GM12878 (cell line): ENCODE measurements around the gene LARP4B.

Experiments used
- CTCF ChIP-seq, 3 experiments: IDR thresholded peaks in 2 of 3; conservative IDR thresholded peaks in 1 of 3; 2 replicates each; pipeline ENCODE4 v1.5.1; 2011; ENCODE audit warnings: low read depth in 3 of 3, low read length in 3 of 3, mild to moderate bottlenecking in 3 of 3, control low read depth in 2 of 3, moderate library complexity in 2 of 3, inconsistent platforms in 1 of 3, mixed read lengths in 1 of 3; ENCODE audit not compliant: control insufficient read depth in 2 of 3, insufficient read depth in 1 of 3; ENCODE audit errors: extremely low read depth in 1 of 3
- EZH2 ChIP-seq: IDR thresholded peaks from 2 replicates; pipeline ENCODE4 v1.6.1; 2012; ENCODE audit warnings: low read depth, mild to moderate bottlenecking, control low read depth, inconsistent platforms, low read length, borderline replicate concordance; ENCODE audit not compliant: control insufficient read depth
- GATAD2B ChIP-seq: fragments of 450-650 bp; conservative IDR thresholded peaks from 2 replicates; pipeline ENCODE4 v1.6.1; 2017; ENCODE audit warnings: low read depth, mild to moderate bottlenecking, moderate library complexity
- MYB ChIP-seq: fragments of 150-350 bp; IDR thresholded peaks from 2 replicates; pipeline ENCODE4 v1.6.1; 2014; ENCODE audit warnings: mild to moderate bottlenecking, low read depth, low read length, borderline replicate concordance
- POLR2A ChIP-seq: IDR thresholded peaks from 2 replicates; pipeline ENCODE4 v1.6.1; 2011; ENCODE audit warnings: low read depth, mild to moderate bottlenecking, low read length
- POLR2AphosphoS5 ChIP-seq: IDR thresholded peaks from 2 replicates; pipeline ENCODE4 v1.6.1; 2011; ENCODE audit warnings: mild to moderate bottlenecking, low read length, inconsistent platforms
- TAF1 ChIP-seq: IDR thresholded peaks from 2 replicates; pipeline ENCODE4 v1.6.1; 2011; ENCODE audit warnings: mild to moderate bottlenecking, low read depth, low read length, borderline replicate concordance
- TBL1XR1 ChIP-seq: IDR thresholded peaks from 2 replicates; pipeline ENCODE4 v1.6.1; 2012; ENCODE audit warnings: low read depth, low read length, improper control_type of control experiment
- ZBTB33 ChIP-seq: fragments of 450-650 bp; IDR thresholded peaks from 2 replicates; pipeline ENCODE4 v1.6.1; 2017; ENCODE audit warnings: mild to moderate bottlenecking

GRCh38 chr10:786633-787474, 144.7 kb downstream of the LARP4B start:
- TF ChIP-seq GATAD2B (no peak), CTCF (IDR thresholded peaks at IDR 0.05 in 2 of 3, conservative IDR thresholded peaks at IDR 0.05 in 1 of 3; ENCODE audit: control insufficient read depth in 2 of 3, extremely low read depth in 1 of 3, insufficient read depth in 1 of 3, low read depth in 3 of 3, low read length in 3 of 3) (no peak), MYB (no peak), EZH2 (no peak), POLR2AphosphoS5 (no peak), ZBTB33 (no peak), POLR2A (no peak), TBL1XR1 (no peak), TAF1 (no peak)
